PFSK-1 (cell line): ENCODE measurements around the gene CHMP1B.

Source experiments
- POLR2AphosphoS5 ChIP-seq: IDR thresholded peaks from 2 replicates; pipeline ENCODE4 v1.6.1; 2012; ENCODE audit warnings: low read depth, mild to moderate bottlenecking, control low read depth, low read length, moderate library complexity
- REST ChIP-seq, 2 experiments: IDR thresholded peaks; 2 replicates each; pipeline versions ENCODE4 v1.6.1 to v1.8.0; 2011 to 2012; ENCODE audit warnings: low read depth in 2 of 2, low read length in 2 of 2, control low read depth in 1 of 2, inconsistent platforms in 1 of 2, mild to moderate bottlenecking in 1 of 2, moderate library complexity in 1 of 2; ENCODE audit not compliant: insufficient read depth in 1 of 2

DNA sequence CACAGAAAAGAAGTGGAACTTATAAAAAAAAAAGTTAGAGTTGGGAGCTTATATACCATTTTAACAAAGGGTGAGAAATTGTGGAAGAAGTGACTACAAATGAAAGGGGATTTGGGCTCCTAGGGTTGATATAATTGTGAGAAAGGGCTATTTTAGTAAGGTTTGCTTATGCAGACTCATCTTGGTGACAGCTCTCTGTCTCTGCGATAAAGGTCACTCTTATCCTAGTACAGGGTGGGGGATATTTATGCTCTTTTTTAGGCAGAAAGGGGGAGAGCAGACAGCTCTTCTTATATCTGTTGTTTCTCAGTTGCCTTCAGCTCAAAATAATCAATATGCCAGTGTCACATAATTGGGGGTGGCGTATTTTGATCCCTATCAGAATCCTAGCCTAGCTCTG is 31.3 kb upstream of the CHMP1B start:
- TF ChIP-seq POLR2AphosphoS5: no peak
- TF ChIP-seq REST (IDR thresholded peaks at IDR 0.05; ENCODE audit: insufficient read depth in 1 of 2, low read depth in 2 of 2, low read length in 2 of 2): no peak
